ENCODE measurements around the gene MOXD1. TPM values are rescaled to one million over a fixed set of nuclear protein-coding genes. Genes with fewer than 3 reads are reported as not detected.
A peak's percentile ranks its signal among the peaks of the same experiment; 100 is the strongest.

MOXD1 gene
- total RNA-seq, 1 experiment from 2014 or later, result 0.69 TPM

GRCh38 chr6:132261354-132261753, 139.9 kb downstream of the MOXD1 start:
- no peak for DNase-seq

GRCh38 chr6:132259070-132259469, 142.2 kb downstream of the MOXD1 start:
- H3K27me3 ChIP-seq (ENCODE audit: control insufficient read depth, insufficient read depth, low read length), result no peaks in the 10 kb centered on the region
- H3K4me3 ChIP-seq (ENCODE audit: insufficient read depth, low read depth, low read length), result no peak overlapping the region
- peak; percentile 12 for DNase-seq
- no peaks in the 10 kb centered on the region for H3K36me3 ChIP-seq (replicated peaks; ENCODE audit: control insufficient read depth, insufficient read depth, low read length)

More at GRCh38 chr6:132261354-132261753, 139.9 kb downstream of the MOXD1 start:
- H3K4me3 ChIP-seq (ENCODE audit: insufficient read depth, low read depth, low read length), result no peak overlapping the region
- H3K27me3 ChIP-seq (ENCODE audit: control insufficient read depth, insufficient read depth, low read length), result no peaks in the 10 kb centered on the region
- H3K36me3 ChIP-seq (replicated peaks; ENCODE audit: control insufficient read depth, insufficient read depth, low read length), result no peaks in the 10 kb centered on the region

- H3K4me3 ChIP-seq (ENCODE audit: insufficient read depth, low read depth, low read length), result no peak overlapping the region
- no peaks in the 10 kb centered on the region for H3K27me3 ChIP-seq (ENCODE audit: control insufficient read depth, insufficient read depth, low read length)
- no peaks in the 10 kb centered on the region for H3K36me3 ChIP-seq (replicated peaks; ENCODE audit: control insufficient read depth, insufficient read depth, low read length)
These were observed 143.7 kb downstream of the MOXD1 start for GRCh38 chr6:132257561-132257960.

GRCh38 chr6:132256457-132256856, 144.8 kb downstream of the MOXD1 start:
- DNase-seq, result no peak
- Histone ChIP-seq H3K27me3 (ENCODE audit: control insufficient read depth, insufficient read depth, low read length) (no peaks in the 10 kb centered on the region), H3K36me3 (replicated peaks; ENCODE audit: control insufficient read depth, insufficient read depth, low read length) (no peaks in the 10 kb centered on the region), H3K4me3 (ENCODE audit: insufficient read depth, low read depth, low read length) (no peak overlapping the region)

More at GRCh38 chr6:132257561-132257960, 143.7 kb downstream of the MOXD1 start:
- no peak for DNase-seq

GRCh38 chr6:132253906-132254305, 147.4 kb downstream of the MOXD1 start:
- no peaks in the 10 kb centered on the region for H3K36me3 ChIP-seq (replicated peaks; ENCODE audit: control insufficient read depth, insufficient read depth, low read length)
- no peak for DNase-seq
- no peaks in the 10 kb centered on the region for H3K27me3 ChIP-seq (ENCODE audit: control insufficient read depth, insufficient read depth, low read length)
- no peak overlapping the region for H3K4me3 ChIP-seq (ENCODE audit: insufficient read depth, low read depth, low read length)

- no peak overlapping the region for H3K4me3 ChIP-seq (ENCODE audit: insufficient read depth, low read depth, low read length)
- DNase-seq, result no peak
- no peaks in the 10 kb centered on the region for H3K27me3 ChIP-seq (ENCODE audit: control insufficient read depth, insufficient read depth, low read length)
- no peaks in the 10 kb centered on the region for H3K36me3 ChIP-seq (replicated peaks; ENCODE audit: control insufficient read depth, insufficient read depth, low read length)
These were observed 148.1 kb downstream of the MOXD1 start for GRCh38 chr6:132253211-132253610.

GRCh38 chr6:132252113-132252512, 149.2 kb downstream of the MOXD1 start:
- Histone ChIP-seq H3K36me3 (replicated peaks; ENCODE audit: control insufficient read depth, insufficient read depth, low read length) (no peaks in the 10 kb centered on the region), H3K4me3 (ENCODE audit: insufficient read depth, low read depth, low read length) (no peak overlapping the region), H3K27me3 (ENCODE audit: control insufficient read depth, insufficient read depth, low read length) (no peaks in the 10 kb centered on the region)
- DNase-seq, result no peak

GRCh38 chr6:132251711-132252110, 149.6 kb downstream of the MOXD1 start:
- no peaks in the 10 kb centered on the region for H3K36me3 ChIP-seq (replicated peaks; ENCODE audit: control insufficient read depth, insufficient read depth, low read length)
- H3K27me3 ChIP-seq (ENCODE audit: control insufficient read depth, insufficient read depth, low read length), result no peaks in the 10 kb centered on the region
- no peak overlapping the region for H3K4me3 ChIP-seq (ENCODE audit: insufficient read depth, low read depth, low read length)
- DNase-seq, result no peak

- no peak for DNase-seq
These were observed 153.7 kb downstream of the MOXD1 start for GRCh38 chr6:132247381-132248159.

GRCh38 chr6:132246632-132247270, 154.5 kb downstream of the MOXD1 start:
- DNase-seq, result no peak

More at GRCh38 chr6:132247381-132248159, 153.7 kb downstream of the MOXD1 start:
- H3K36me3 ChIP-seq (replicated peaks; ENCODE audit: control insufficient read depth, insufficient read depth, low read length), result no peaks in the 10 kb centered on the region
- H3K27me3 ChIP-seq (ENCODE audit: control insufficient read depth, insufficient read depth, low read length), result no peaks in the 10 kb centered on the region
- H3K4me3 ChIP-seq (ENCODE audit: insufficient read depth, low read depth, low read length), result no peak overlapping the region

GRCh38 chr6:132246120-132246617, 155.1 kb downstream of the MOXD1 start:
- Histone ChIP-seq H3K27me3 (ENCODE audit: control insufficient read depth, insufficient read depth, low read length) (no peaks in the 10 kb centered on the region), H3K36me3 (replicated peaks; ENCODE audit: control insufficient read depth, insufficient read depth, low read length) (no peaks in the 10 kb centered on the region), H3K4me3 (ENCODE audit: insufficient read depth, low read depth, low read length) (no peak overlapping the region)
- no peak for DNase-seq

More at GRCh38 chr6:132246632-132247270, 154.5 kb downstream of the MOXD1 start:
- no peak overlapping the region for H3K4me3 ChIP-seq (ENCODE audit: insufficient read depth, low read depth, low read length)
- H3K27me3 ChIP-seq (ENCODE audit: control insufficient read depth, insufficient read depth, low read length), result no peaks in the 10 kb centered on the region
- no peaks in the 10 kb centered on the region for H3K36me3 ChIP-seq (replicated peaks; ENCODE audit: control insufficient read depth, insufficient read depth, low read length)

Other genes with a start within 250 kb of the MOXD1 start
- 19.6 and 22.1 TPM in 2 replicates for gene STX7, start 111.6 kb upstream of the MOXD1 start, total RNA-seq (2014; rRNA removed; shearing (Covaris generic))
- not detected in 2 replicates for gene TAAR9, start 136.8 kb upstream of the MOXD1 start, total RNA-seq (2014; rRNA removed; shearing (Covaris generic))
- gene TAAR8, start 151.2 kb upstream of the MOXD1 start, total RNA-seq (2014; rRNA removed; shearing (Covaris generic)), result not detected in 2 replicates
- gene TAAR6, start 168.8 kb upstream of the MOXD1 start, total RNA-seq (2014; rRNA removed; shearing (Covaris generic)), result not detected in 2 replicates
- not detected in 2 replicates for gene TAAR5, start 188.3 kb upstream of the MOXD1 start, total RNA-seq (2014; rRNA removed; shearing (Covaris generic))
- not detected in 2 replicates for gene TAAR2, start 222.8 kb upstream of the MOXD1 start, total RNA-seq (2014; rRNA removed; shearing (Covaris generic))